Measurements from ENCODE around the gene TAF5L. TPM values are rescaled to one million over a fixed set of nuclear protein-coding genes. Genes with fewer than 3 reads are reported as not detected.

TAF5L gene
- total and polyA plus RNA-seq, 2 of the 8 experiments (the other 6 are each of a cell fraction or from before 2014, with no cell fraction given): 17.7 to 23.3 TPM

- Histone ChIP-seq H3K23me2 (ENCODE audit: low read depth, low read length) (no peaks in the 10 kb centered on the region), H3K79me2 (ENCODE audit: control insufficient read depth in 1 of 2, insufficient read depth in 2 of 2, low read length in 2 of 2) (no peaks in the 10 kb centered on the region), H3K4me2 (ENCODE audit: insufficient read depth in 1 of 2, low read depth in 2 of 2, low read length in 2 of 2) (no peak overlapping the region), H4K20me1 (replicated peaks in 1 of 2; ENCODE audit: control insufficient read depth in 1 of 2, insufficient read depth in 2 of 2, low read length in 2 of 2) (peaks cover 5% of the 10 kb centered on the region in 2 experiments), H3K18ac (ENCODE audit: extremely low read depth, low read length) (no peak overlapping the region), H3K27me3 (replicated peaks in 1 of 4; ENCODE audit: control insufficient read depth in 3 of 4, extremely low read depth in 1 of 4, insufficient read depth in 3 of 4, low read length in 3 of 4) (no peaks in the 10 kb centered on the region), H2BK15ac (ENCODE audit: low read length) (no peak overlapping the region), H3K9me3 (ENCODE audit: insufficient read depth in 2 of 2, low read depth in 1 of 2, low read length in 1 of 2) (no peaks in the 10 kb centered on the region), H4K8ac (ENCODE audit: extremely low read depth, insufficient read depth, low read length) (no peak overlapping the region), H3K23ac (ENCODE audit: insufficient read length) (no peak overlapping the region), H3K9ac (replicated peaks in 1 of 4; ENCODE audit: extremely low read depth in 1 of 4, low read depth in 3 of 4, low read length in 3 of 4) (no peak overlapping the region), H3K79me1 (ENCODE audit: low read depth, low read length) (no peaks in the 10 kb centered on the region; the same call in none of the 2 replicates), H4K5ac (ENCODE audit: insufficient read length, low read depth, low read length) (no peak overlapping the region), H3K14ac (ENCODE audit: insufficient read length) (no peak overlapping the region), H2BK5ac (ENCODE audit: low read depth, low read length) (no peak overlapping the region), H2BK120ac (replicated peaks; ENCODE audit: low read depth, low read length) (no peak overlapping the region), H4K91ac (replicated peaks; ENCODE audit: insufficient read length, low read length) (no peak overlapping the region), H2BK20ac (ENCODE audit: low read length) (no peak overlapping the region), H3K4me3 (ENCODE audit: extremely low read depth in 1 of 4, insufficient read depth in 2 of 4, low read depth in 3 of 4, low read length in 4 of 4) (no peak overlapping the region), H3K56ac (replicated peaks; ENCODE audit: insufficient read length, low read depth, low read length) (no peak overlapping the region), H3K27ac (ENCODE audit: low read depth, low read length) (no peak overlapping the region), H2BK12ac (ENCODE audit: low read depth, low read length) (no peak overlapping the region), H3K36me3 (ENCODE audit: control insufficient read depth in 2 of 4, insufficient read depth in 4 of 4, low read length in 3 of 4) (peaks cover 15 to 90% (median 73%) of the 10 kb centered on the region in 4 experiments; a peak in 7 of 8 replicates), H2AK5ac (ENCODE audit: low read depth, low read length) (no peak overlapping the region), H2AFZ (ENCODE audit: low read length) (no peak overlapping the region), H3K4me1 (replicated peaks in 1 of 4; ENCODE audit: control insufficient read depth in 3 of 4, insufficient read depth in 4 of 4, low read length in 3 of 4) (no peaks in the 10 kb centered on the region), H3K4ac (replicated peaks; ENCODE audit: insufficient read length, low read depth, low read length) (no peak overlapping the region)
- DNase-seq (ENCODE audit: low read depth in 1 of 2, low spot score in 2 of 2) (no peak), FAIRE-seq (no peak)
- 93% methylated on average over 4 of the region's 4 CpGs; no CpG with 5 or more reads in 1 of the 2 experiments for WGBS, 2 experiments (ENCODE audit: extremely low coverage in 1 of 2, insufficient coverage in 1 of 2, insufficient read length in 1 of 2, insufficient replicate concordance in 2 of 2, low coverage in 1 of 2, low lambda C conversion rate in 2 of 2, missing lambda C conversion rate in 1 of 2)
- POLR2A ChIA-PET (ENCODE audit: partially characterized antibody): interaction anchor here (0.6 kb wide), 1 partner anchor 65 kb away, joined by 3 read pairs; no protein-coding TSS in a partner anchor
- CTCF ChIA-PET (ENCODE audit: partially characterized antibody): interaction anchor here (0.7 to 1.5 kb wide), 3 partner anchors 11 to 222 kb away, joined by 3 to 6 read pairs (median 3); no protein-coding TSS in a partner anchor
- no peak for TF ChIP-seq NANOG (IDR thresholded peaks at IDR 0.05; ENCODE audit: insufficient read depth, low read depth, low read length, poor library complexity, severe bottlenecking)
- TF ChIP-seq SIX5 (IDR thresholded peaks at IDR 0.05; ENCODE audit: low read depth, low read length): no peak
- no peak for TF ChIP-seq ASH2L (IDR thresholded peaks at IDR 0.05; ENCODE audit: low read length)
- no peak for TF ChIP-seq ATF2 (IDR thresholded peaks at IDR 0.05; ENCODE audit: low read length)
- no peak for TF ChIP-seq GABPA (IDR thresholded peaks at IDR 0.05; ENCODE audit: borderline replicate concordance, insufficient read depth, low read length)
- no peak for TF ChIP-seq RXRA (IDR thresholded peaks at IDR 0.05; ENCODE audit: insufficient read depth, low read depth, low read length)
- no peak for TF ChIP-seq KDM1A (IDR thresholded peaks at IDR 0.05; ENCODE audit: borderline replicate concordance, low read length)
- no peak for TF ChIP-seq EGR1 (IDR thresholded peaks at IDR 0.05; ENCODE audit: borderline replicate concordance, low read depth, low read length)
- TF ChIP-seq GTF2F1 (IDR thresholded peaks at IDR 0.05; ENCODE audit: borderline replicate concordance, low read depth, low read length): no peak
- TF ChIP-seq ATF3 (IDR thresholded peaks at IDR 0.05; ENCODE audit: insufficient read depth, low read depth, low read length): no peak
- no peak for TF ChIP-seq RFX5 (IDR thresholded peaks at IDR 0.05; ENCODE audit: borderline replicate concordance, low read depth, low read length)
- no peak for TF ChIP-seq RBBP5 (IDR thresholded peaks at IDR 0.05; ENCODE audit: borderline replicate concordance, low read depth, low read length)
Observed at GRCh38 chr1:229650045-229650444, 24.1 kb upstream of the TAF5L start.
